Smooth muscle cell (in vitro differentiated cells): ENCODE results near the gene SFMBT2. TPM values are rescaled to one million over a fixed set of nuclear protein-coding genes. Genes with fewer than 3 reads are reported as not detected.

Experiments used
- DNase-seq: peaks from one replicate; lab custom pipeline; 2025; ENCODE audit not compliant: unreplicated experiment; lab: John Stamatoyannopoulos, UW
- H2AFZ ChIP-seq: fragments of 200-600 bp; sonication (generic); 2 replicates; pipeline ENCODE4 v1.6.0; 2016; ENCODE audit warnings: antibody characterized with exemption, low read depth, mild to moderate bottlenecking
- H3F3A ChIP-seq: fragments of 200-600 bp; sonication (generic); 2 replicates; pipeline ENCODE4 v1.6.0; 2017; ENCODE audit warnings: antibody characterized with exemption, low read depth
- H3K27ac ChIP-seq: fragments of 200-600 bp; sonication (generic); 2 replicates; pipeline ENCODE4 v1.5.1; 2016; ENCODE audit warnings: low read depth, mild to moderate bottlenecking
- H3K27me3 ChIP-seq: fragments of 200-600 bp; sonication (generic); 2 replicates; pipeline ENCODE4 v1.6.1; 2016; ENCODE audit warnings: low read depth, mild to moderate bottlenecking
- H3K36me3 ChIP-seq: fragments of 200-600 bp; sonication (generic); 2 replicates; pipeline ENCODE4 v1.5.1; 2016; ENCODE audit warnings: low read depth
- H3K4me1 ChIP-seq: fragments of 200-600 bp; sonication (generic); 2 replicates; pipeline ENCODE4 v1.5.1; 2016; ENCODE audit warnings: low read depth
- H3K4me2 ChIP-seq: fragments of 200-600 bp; sonication (generic); 2 replicates; pipeline ENCODE4 v1.6.0; 2016; ENCODE audit warnings: mild to moderate bottlenecking
- H3K4me3 ChIP-seq: fragments of 200-600 bp; sonication (generic); 2 replicates; pipeline ENCODE4 v1.5.1; 2016; ENCODE audit warnings: mild to moderate bottlenecking
- H3K79me2 ChIP-seq: fragments of 200-600 bp; sonication (generic); 2 replicates; pipeline ENCODE4 v1.6.0; 2016; ENCODE audit warnings: low read depth, mild to moderate bottlenecking
- H3K9ac ChIP-seq: fragments of 200-600 bp; sonication (generic); 2 replicates; pipeline ENCODE4 v1.6.0; 2016; ENCODE audit warnings: low read depth
- H3K9me3 ChIP-seq: fragments of 200-600 bp; sonication (generic); replicated peaks from 2 replicates; pipeline ENCODE4 v1.5.1; 2016; ENCODE audit warnings: low read depth
- H4K20me1 ChIP-seq: fragments of 200-600 bp; sonication (generic); 2 replicates; pipeline ENCODE4 v1.6.0; 2016; ENCODE audit warnings: low read depth
- CTCF ChIP-seq: fragments of 200-600 bp; sonication (generic); IDR thresholded peaks from 2 replicates; pipeline ENCODE4 v1.5.1; 2017; ENCODE audit warnings: borderline replicate concordance, mild to moderate bottlenecking, antibody characterized with exemption; ENCODE audit not compliant: insufficient read depth, poor library complexity, severe bottlenecking
- WGBS: methylation state at CpG from one replicate; pipeline ENCODE4 v1.1.7; 2016; ENCODE audit warnings: low lambda C conversion rate; 5-methylcytosine and 5-hydroxymethylcytosine counted together
- polyA plus RNA-seq: library from polyadenylated mRNA; unstranded; fragments of >200 nt; fragmentation: Nextera tagmentation; extraction: Ambion mirVana; gene quantifications from 2 replicates; pipeline ENCODE4 v1.2.1, GENCODE V29; 2016
- total RNA-seq: library from RNA; depleted of rRNA; stranded (reverse); fragments of >200 nt; gene quantifications from 2 replicates; pipeline ENCODE4 v1.2.3, GENCODE V29; 2014

The SFMBT2 gene
- total and polyA plus RNA-seq, 2 experiments from 2014 or later: 0.90 to 1.4 TPM

- no peaks in the 10 kb centered on the region for H3K79me2 ChIP-seq
- no peak overlapping the region for H3K4me2 ChIP-seq
Measured at GRCh38 chr10:7248585-7249164, 162.2 kb downstream of the SFMBT2 start.

GRCh38 chr10:7248148-7248547 is 162.7 kb downstream of the SFMBT2 start:
- Histone ChIP-seq H3K27me3 (no peaks in the 10 kb centered on the region), H4K20me1 (no peaks in the 10 kb centered on the region), H2AFZ (no peak overlapping the region), H3F3A (no peaks in the 10 kb centered on the region), H3K9me3 (no peaks in the 10 kb centered on the region), H3K79me2 (no peaks in the 10 kb centered on the region), H3K4me2 (no peak overlapping the region), H3K36me3 (no peaks in the 10 kb centered on the region), H3K4me3 (no peak overlapping the region), H3K27ac (no peak overlapping the region), H3K4me1 (no peaks in the 10 kb centered on the region), H3K9ac (no peak overlapping the region)
- no peak for DNase-seq
- TF ChIP-seq CTCF: no peak
- WGBS: 48% methylated on average over 8 of the region's 8 CpGs

More at GRCh38 chr10:7248585-7249164, 162.2 kb downstream of the SFMBT2 start:
- Histone ChIP-seq H3K36me3 (no peaks in the 10 kb centered on the region), H3K4me3 (no peak overlapping the region), H3K4me1 (no peaks in the 10 kb centered on the region), H2AFZ (no peak overlapping the region), H3K9ac (no peak overlapping the region), H3K9me3 (no peaks in the 10 kb centered on the region), H4K20me1 (no peaks in the 10 kb centered on the region), H3K27me3 (no peaks in the 10 kb centered on the region), H3K27ac (no peak overlapping the region), H3F3A (no peaks in the 10 kb centered on the region)
- WGBS: 83% methylated on average over 11 of the region's 11 CpGs
- DNase-seq: no peak
- TF ChIP-seq CTCF: no peak

- no peaks in the 10 kb centered on the region for H3K36me3 ChIP-seq
- 81% methylated on average over 4 of the region's 4 CpGs for WGBS
Measured at GRCh38 chr10:7245505-7245904, 165.3 kb downstream of the SFMBT2 start.

More at GRCh38 chr10:7245505-7245904, 165.3 kb downstream of the SFMBT2 start:
- no peak overlapping the region for H3K4me3 ChIP-seq
- no peak overlapping the region for H2AFZ ChIP-seq
- no peak overlapping the region for H3K4me2 ChIP-seq
- no peak overlapping the region for H3K9ac ChIP-seq
- DNase-seq: no peak
- no peaks in the 10 kb centered on the region for H3K27me3 ChIP-seq
- no peak for TF ChIP-seq CTCF
- H3K27ac ChIP-seq: no peak overlapping the region
- no peaks in the 10 kb centered on the region for H3F3A ChIP-seq
- H3K4me1 ChIP-seq: no peaks in the 10 kb centered on the region
- no peaks in the 10 kb centered on the region for H3K79me2 ChIP-seq
- no peaks in the 10 kb centered on the region for H3K9me3 ChIP-seq
- no peaks in the 10 kb centered on the region for H4K20me1 ChIP-seq
